Upper lobe of left lung (tissue), 4 donors: ENCODE data around the gene CLNK.

ENCODE experiments used
- CTCF ChIP-seq, 6 experiments: fragments of 450-650 bp in 4 of 6; fragments of 200-600 bp in 2 of 6; sonication (generic) in 2 of 6; IDR thresholded peaks; one replicate each; pipeline ENCODE4 v1.5.1; 2016 to 2019; ENCODE audit warnings: antibody characterized with exemption in 6 of 6
- POLR2A ChIP-seq, 4 donors: fragments of 450-650 bp; IDR thresholded peaks; one replicate each; pipeline ENCODE4 v1.5.1; 2016 to 2017; ENCODE audit warnings: antibody characterized with exemption in 4 of 4, mild to moderate bottlenecking in 2 of 4
- POLR2AphosphoS5 ChIP-seq, 2 donors: sonication (generic); formaldehyde crosslinking; IDR thresholded peaks; one replicate each; pipeline ENCODE4 v1.5.1; 2017; ENCODE audit warnings: antibody characterized with exemption in 2 of 2

GRCh38 chr4:10688846-10689245 is 4.3 kb upstream of the CLNK start:
- no peak for TF ChIP-seq CTCF (IDR thresholded peaks at IDR 0.05)
- TF ChIP-seq POLR2A (IDR thresholded peaks at IDR 0.05), result no peak
- TF ChIP-seq POLR2AphosphoS5 (IDR thresholded peaks at IDR 0.05), result no peak
